Gastrocnemius medialis (tissue), 4 donors: Measurements from ENCODE around the gene VSIG8.

Source experiments
- POLR2A ChIP-seq, 2 donors: fragments of 450-650 bp; IDR thresholded peaks; one replicate each; pipeline ENCODE4 v1.6.1; 2017; ENCODE audit warnings: antibody characterized with exemption in 2 of 2, mild to moderate bottlenecking in 2 of 2, moderate library complexity in 2 of 2
- TF ChIP-seq, protein P1 (sequence below), 5 experiments: fragments of 450-650 bp in 3 of 5; fragments of 200-600 bp in 2 of 5; sonication (generic) in 2 of 5; IDR thresholded peaks in 4 of 5; conservative IDR thresholded peaks in 1 of 5; 1 replicate in 4 of 5; 2 replicates in 1 of 5; pipeline ENCODE4 v1.5.1; 2016 to 2019; ENCODE audit warnings: antibody characterized with exemption in 5 of 5, mild to moderate bottlenecking in 3 of 5, moderate library complexity in 3 of 5

DNA sequence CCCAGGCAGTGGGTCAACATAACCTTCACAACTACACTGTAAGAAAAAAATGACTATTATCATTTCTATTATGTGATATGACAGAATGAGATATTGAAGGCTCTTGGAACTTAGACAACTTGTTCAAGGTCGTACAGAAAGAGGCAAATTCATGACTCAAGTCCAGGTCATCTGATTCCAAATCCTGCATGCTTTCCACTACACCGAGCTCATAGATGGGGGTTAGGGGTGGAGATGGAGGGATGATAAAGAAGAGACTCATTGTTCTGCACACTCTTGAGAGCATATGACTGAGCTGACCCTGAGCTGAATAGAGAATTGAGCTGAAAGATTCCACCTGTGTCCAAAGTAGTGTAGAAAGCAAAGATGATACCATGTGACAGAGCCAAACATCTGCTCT lies 57.5 kb downstream of the VSIG8 start:
- TF ChIP-seq, protein P1, sequence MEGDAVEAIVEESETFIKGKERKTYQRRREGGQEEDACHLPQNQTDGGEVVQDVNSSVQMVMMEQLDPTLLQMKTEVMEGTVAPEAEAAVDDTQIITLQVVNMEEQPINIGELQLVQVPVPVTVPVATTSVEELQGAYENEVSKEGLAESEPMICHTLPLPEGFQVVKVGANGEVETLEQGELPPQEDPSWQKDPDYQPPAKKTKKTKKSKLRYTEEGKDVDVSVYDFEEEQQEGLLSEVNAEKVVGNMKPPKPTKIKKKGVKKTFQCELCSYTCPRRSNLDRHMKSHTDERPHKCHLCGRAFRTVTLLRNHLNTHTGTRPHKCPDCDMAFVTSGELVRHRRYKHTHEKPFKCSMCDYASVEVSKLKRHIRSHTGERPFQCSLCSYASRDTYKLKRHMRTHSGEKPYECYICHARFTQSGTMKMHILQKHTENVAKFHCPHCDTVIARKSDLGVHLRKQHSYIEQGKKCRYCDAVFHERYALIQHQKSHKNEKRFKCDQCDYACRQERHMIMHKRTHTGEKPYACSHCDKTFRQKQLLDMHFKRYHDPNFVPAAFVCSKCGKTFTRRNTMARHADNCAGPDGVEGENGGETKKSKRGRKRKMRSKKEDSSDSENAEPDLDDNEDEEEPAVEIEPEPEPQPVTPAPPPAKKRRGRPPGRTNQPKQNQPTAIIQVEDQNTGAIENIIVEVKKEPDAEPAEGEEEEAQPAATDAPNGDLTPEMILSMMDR (IDR thresholded peaks at IDR 0.05 in 4 of 5, conservative IDR thresholded peaks at IDR 0.05 in 1 of 5): no peak
- TF ChIP-seq POLR2A (IDR thresholded peaks at IDR 0.05): no peak
